ENCODE measurements around the gene LMF1.

The LMF1 gene

GRCh38 chr16:805474-805873 lies 165.3 kb downstream of the LMF1 start:
- DNase-seq (ENCODE audit: insufficient read length, low spot score) (no peak), FAIRE-seq (no peak)
- TF ChIP-seq POLR2A (IDR thresholded peaks at IDR 0.05; ENCODE audit: low read depth, low read length) (no peak), POU2F2 (IDR thresholded peaks at IDR 0.05; ENCODE audit: low read depth, low read length) (no peak), POLR2AphosphoS5 (IDR thresholded peaks at IDR 0.05; ENCODE audit: low read depth, low read length) (no peak), SPI1 (IDR thresholded peaks at IDR 0.05; ENCODE audit: low read depth, low read length) (no peak), PAX5 (IDR thresholded peaks at IDR 0.05; ENCODE audit: insufficient read depth, low read length, severe bottlenecking) (no peak), TAF1 (IDR thresholded peaks at IDR 0.05; ENCODE audit: low read depth, low read length) (no peak)

GRCh38 chr16:804193-805048 lies 166.4 kb downstream of the LMF1 start:
- no peak for FAIRE-seq
- DNase-seq (ENCODE audit: insufficient read length, low spot score), result no peak
- no peak for TF ChIP-seq POU2F2 (IDR thresholded peaks at IDR 0.05; ENCODE audit: low read depth, low read length)
- no peak for TF ChIP-seq POLR2A (IDR thresholded peaks at IDR 0.05; ENCODE audit: low read depth, low read length)
- TF ChIP-seq SPI1 (IDR thresholded peaks at IDR 0.05; ENCODE audit: low read depth, low read length), result no peak
- no peak for TF ChIP-seq POLR2AphosphoS5 (IDR thresholded peaks at IDR 0.05; ENCODE audit: low read depth, low read length)
- TF ChIP-seq TAF1 (IDR thresholded peaks at IDR 0.05; ENCODE audit: low read depth, low read length), result no peak
- TF ChIP-seq PAX5 (IDR thresholded peaks at IDR 0.05; ENCODE audit: insufficient read depth, low read length, severe bottlenecking), result no peak

- TF ChIP-seq PAX5 (IDR thresholded peaks at IDR 0.05; ENCODE audit: insufficient read depth, low read length, severe bottlenecking) (no peak), POLR2AphosphoS5 (IDR thresholded peaks at IDR 0.05; ENCODE audit: low read depth, low read length) (no peak), POU2F2 (IDR thresholded peaks at IDR 0.05; ENCODE audit: low read depth, low read length) (no peak), SPI1 (IDR thresholded peaks at IDR 0.05; ENCODE audit: low read depth, low read length) (no peak), TAF1 (IDR thresholded peaks at IDR 0.05; ENCODE audit: low read depth, low read length) (no peak), POLR2A (IDR thresholded peaks at IDR 0.05; ENCODE audit: low read depth, low read length) (no peak)
- FAIRE-seq, result no peak
- DNase-seq (ENCODE audit: insufficient read length, low spot score), result no peak
These were observed 167.1 kb downstream of the LMF1 start for GRCh38 chr16:803754-804080.

Measured in GM12891 (cell line).